ENCODE data around the gene CCND2. TPM values are rescaled to one million over a fixed set of nuclear protein-coding genes. Genes with fewer than 3 reads are reported as not detected.

CCND2 gene
- total RNA-seq, 5 donors from 2014 or later (not counting 1 experiment from before 2014, with no cell fraction given) = 148 to 218 (median 172) TPM

DNA sequence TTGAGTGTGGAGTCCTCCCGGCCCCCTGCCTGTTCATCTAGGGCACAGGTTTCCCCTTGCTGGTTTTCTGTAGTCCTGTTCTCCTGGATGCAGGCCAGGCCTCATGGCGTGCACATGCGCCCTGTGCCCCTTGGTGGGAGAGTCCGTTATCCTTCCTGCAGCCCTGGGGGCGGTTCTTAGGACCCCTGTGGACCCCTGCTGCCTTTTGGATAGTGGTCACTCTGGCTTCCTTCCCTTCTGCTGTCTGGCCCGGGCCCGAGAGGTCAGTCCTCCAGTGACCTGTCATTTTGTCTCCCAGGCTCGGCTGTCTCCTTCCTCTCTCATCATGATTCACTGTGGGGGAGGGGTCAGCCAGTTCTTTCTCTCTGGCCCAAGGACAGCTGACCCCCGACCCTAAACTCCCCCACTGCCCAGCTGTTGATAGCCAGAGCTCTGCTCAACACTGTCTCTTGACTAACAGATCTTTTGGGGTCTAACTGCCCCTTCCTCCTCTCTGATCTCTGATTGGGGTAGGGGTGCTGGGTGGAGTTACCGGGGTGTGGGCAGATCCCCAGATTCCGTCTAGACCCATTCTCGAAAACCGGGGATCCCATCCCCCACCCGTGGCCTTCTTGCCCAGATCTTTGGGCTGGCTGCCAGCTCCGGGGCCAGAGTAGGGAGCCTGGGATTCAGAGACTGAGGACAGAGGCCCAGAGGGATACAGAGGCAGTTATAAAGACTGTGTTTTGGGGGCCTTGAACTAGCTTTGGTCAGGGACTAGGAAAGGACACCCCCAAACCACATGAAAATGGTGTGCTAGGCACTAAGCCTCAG lies 7.0 kb downstream of the CCND2 start:
- Histone ChIP-seq H3K4me3 (ENCODE audit: control insufficient read depth in 1 of 2, extremely low read depth in 1 of 2, low read length in 1 of 2) (no peak overlapping the region), H3K27me3 (replicated peaks in 1 of 2; ENCODE audit: control insufficient read depth in 2 of 2, extremely low read depth in 1 of 2, insufficient read depth in 2 of 2, low read length in 1 of 2) (no peaks in the 10 kb centered on the region), H3K9me3 (no peaks in the 10 kb centered on the region), H3K27ac (ENCODE audit: low read length) (peak overlapping the region; percentile 30), H3K36me3 (ENCODE audit: control insufficient read depth in 2 of 2, extremely low read depth in 1 of 2, insufficient read depth in 1 of 2, low read length in 1 of 2) (peaks cover 36 to 93% of the 10 kb centered on the region in 2 donors), H3K4me1 (ENCODE audit: control insufficient read depth in 1 of 2, extremely low read depth in 1 of 2, insufficient read depth in 2 of 2, low read length in 2 of 2) (peaks cover 26 to 89% of the 10 kb centered on the region in 2 experiments)
- peak overlapping the region in 2 of 3 donors; percentile 17 to 21 for H3K4me3 Mint-ChIP-seq
- ATAC-seq (replicated peaks in 1 of 4) (no peak), DNase-seq (no peak)
- H3K27ac Mint-ChIP-seq = peak overlapping the region; percentile 73 to 74
- CTCF ChIA-PET = interaction anchor here in 1 of 2 donors (0.6 kb wide), 1 partner anchor 415 kb away, joined by 3 read pairs; no protein-coding TSS in a partner anchor
- WGBS (ENCODE audit: insufficient coverage) = 87% methylated on average over 7 of the region's 15 CpGs
- POLR2A ChIA-PET = no interaction called here
- H3K9me3 Mint-ChIP-seq = no peaks in the 10 kb centered on the region
- peaks cover 71% of the 10 kb centered on the region for H3K36me3 Mint-ChIP-seq
- peaks cover 80 to 92% (median 87%) of the 10 kb centered on the region in 3 donors for H3K4me1 Mint-ChIP-seq
- H3K27me3 Mint-ChIP-seq = no peaks in the 10 kb centered on the region

DNA sequence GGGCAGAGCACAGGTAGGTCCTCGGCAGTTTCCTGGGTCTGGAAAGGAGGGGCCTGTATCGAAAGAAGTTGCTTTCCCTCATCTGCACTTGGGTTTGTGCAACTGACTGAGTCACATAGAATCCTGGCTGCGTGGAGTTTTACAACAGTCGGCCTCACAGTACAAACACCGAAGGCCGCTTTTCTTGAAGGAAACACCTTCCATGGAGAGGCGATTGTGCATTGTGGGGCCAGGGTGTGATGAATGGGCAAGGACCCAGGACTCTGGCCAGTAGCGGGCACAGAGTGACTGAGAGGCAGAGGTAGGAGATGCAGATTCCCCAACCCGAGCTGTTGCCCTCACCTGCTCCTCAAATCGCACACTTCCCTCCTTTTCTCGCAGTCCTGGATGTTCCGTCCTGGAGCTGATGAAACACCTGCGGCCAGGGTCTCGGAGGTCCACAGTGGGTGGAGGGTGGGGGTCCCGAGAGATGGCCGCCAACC lies 7.7 kb downstream of the CCND2 start:
- H3K4me3 Mint-ChIP-seq = no peak overlapping the region
- CTCF ChIA-PET = interaction anchor here in 1 of 2 donors (0.6 kb wide), 1 partner anchor 416 kb away, joined by 3 read pairs; no protein-coding TSS in a partner anchor
- H3K27ac ChIP-seq (ENCODE audit: low read length) = no peak overlapping the region

DNA sequence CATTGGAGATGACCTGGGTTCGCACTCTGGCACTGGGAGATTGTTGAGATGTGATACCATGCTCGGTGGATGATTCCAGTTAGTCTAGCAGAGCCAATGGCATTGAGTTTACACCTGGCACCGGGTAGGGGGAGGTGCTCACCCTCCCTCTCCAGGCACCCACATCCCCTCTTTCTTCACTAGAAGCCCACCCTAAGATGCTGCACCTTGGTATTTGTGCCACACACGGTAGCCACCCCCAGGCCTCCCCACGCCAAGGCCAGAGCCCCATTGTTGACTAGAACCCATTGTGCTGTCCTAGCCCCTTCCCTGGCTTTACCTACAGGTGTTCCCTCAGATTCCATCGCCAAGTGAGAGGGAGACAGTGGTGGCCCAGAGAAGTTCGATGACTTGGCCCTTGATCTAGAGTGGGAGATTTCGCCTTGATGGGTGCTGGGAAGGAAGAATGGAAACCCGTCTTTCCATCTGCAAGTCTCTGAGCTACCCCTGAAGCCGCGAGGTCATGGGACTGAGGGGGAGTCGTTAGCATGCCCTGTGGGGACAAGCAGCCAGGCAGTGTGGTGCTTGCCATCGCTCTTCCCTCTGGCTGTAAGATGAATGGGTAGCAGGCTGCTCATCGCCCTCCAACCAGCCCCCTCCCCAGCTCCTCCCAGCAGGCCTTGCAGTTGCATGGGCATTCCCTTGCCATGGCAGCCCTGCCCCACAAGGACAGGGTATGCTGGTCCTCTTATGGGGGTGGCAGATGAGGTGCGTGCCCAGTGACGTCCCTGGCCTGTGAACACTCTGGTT lies 8.7 kb downstream of the CCND2 start:
- Histone ChIP-seq H3K27ac (ENCODE audit: low read length) (no peak overlapping the region), H3K36me3 (ENCODE audit: control insufficient read depth in 2 of 2, extremely low read depth in 1 of 2, insufficient read depth in 1 of 2, low read length in 1 of 2) (peaks cover 39 to 99% of the 10 kb centered on the region in 2 donors), H3K4me1 (ENCODE audit: control insufficient read depth in 1 of 2, extremely low read depth in 1 of 2, insufficient read depth in 2 of 2, low read length in 2 of 2) (peaks cover 22 to 87% of the 10 kb centered on the region in 2 experiments), H3K4me3 (ENCODE audit: control insufficient read depth in 1 of 2, extremely low read depth in 1 of 2, low read length in 1 of 2) (no peak overlapping the region), H3K9me3 (no peaks in the 10 kb centered on the region), H3K27me3 (replicated peaks in 1 of 2; ENCODE audit: control insufficient read depth in 2 of 2, extremely low read depth in 1 of 2, insufficient read depth in 2 of 2, low read length in 1 of 2) (no peaks in the 10 kb centered on the region)
- POLR2A ChIA-PET = no interaction called here
- no peak overlapping the region for H3K4me3 Mint-ChIP-seq
- CTCF ChIA-PET = interaction anchor here in 1 of 2 donors (0.6 kb wide), 1 partner anchor 118 kb away, joined by 3 read pairs; no protein-coding TSS in a partner anchor
- no peaks in the 10 kb centered on the region for H3K27me3 Mint-ChIP-seq
- ATAC-seq (replicated peaks in 1 of 4) = peak in 1 of 4 experiments; percentile 33
- peaks cover 76% of the 10 kb centered on the region for H3K36me3 Mint-ChIP-seq
- H3K9me3 Mint-ChIP-seq = no peaks in the 10 kb centered on the region
- no peak for DNase-seq
- H3K4me1 Mint-ChIP-seq = peaks cover 81 to 92% (median 90%) of the 10 kb centered on the region in 3 donors
- peak overlapping the region; percentile 50 to 60 for H3K27ac Mint-ChIP-seq
- WGBS (ENCODE audit: insufficient coverage) = 87% methylated on average over 7 of the region's 16 CpGs

More for the DNA sequence above, 7.7 kb downstream of the CCND2 start:
- no peak for DNase-seq
- H3K27ac Mint-ChIP-seq = peak overlapping the region in 1 of 2 donors; percentile 73
- H3K4me3 ChIP-seq (ENCODE audit: control insufficient read depth in 1 of 2, extremely low read depth in 1 of 2, low read length in 1 of 2) = no peak overlapping the region
- POLR2A ChIA-PET = no interaction called here
- no peaks in the 10 kb centered on the region for H3K9me3 ChIP-seq
- H3K36me3 Mint-ChIP-seq = peaks cover 75% of the 10 kb centered on the region
- ATAC-seq (replicated peaks in 1 of 4) = no peak
- no peaks in the 10 kb centered on the region for H3K9me3 Mint-ChIP-seq
- peaks cover 36 to 94% of the 10 kb centered on the region in 2 donors for H3K36me3 ChIP-seq (ENCODE audit: control insufficient read depth in 2 of 2, extremely low read depth in 1 of 2, insufficient read depth in 1 of 2, low read length in 1 of 2)
- 85% methylated on average over 8 of the region's 16 CpGs for WGBS (ENCODE audit: insufficient coverage)
- H3K27me3 Mint-ChIP-seq = no peaks in the 10 kb centered on the region
- H3K4me1 Mint-ChIP-seq = peaks cover 81 to 92% (median 88%) of the 10 kb centered on the region in 3 donors
- H3K27me3 ChIP-seq (replicated peaks in 1 of 2; ENCODE audit: control insufficient read depth in 2 of 2, extremely low read depth in 1 of 2, insufficient read depth in 2 of 2, low read length in 1 of 2) = no peaks in the 10 kb centered on the region
- H3K4me1 ChIP-seq (ENCODE audit: control insufficient read depth in 1 of 2, extremely low read depth in 1 of 2, insufficient read depth in 2 of 2, low read length in 2 of 2) = peaks cover 28 to 87% of the 10 kb centered on the region in 2 experiments

DNA sequence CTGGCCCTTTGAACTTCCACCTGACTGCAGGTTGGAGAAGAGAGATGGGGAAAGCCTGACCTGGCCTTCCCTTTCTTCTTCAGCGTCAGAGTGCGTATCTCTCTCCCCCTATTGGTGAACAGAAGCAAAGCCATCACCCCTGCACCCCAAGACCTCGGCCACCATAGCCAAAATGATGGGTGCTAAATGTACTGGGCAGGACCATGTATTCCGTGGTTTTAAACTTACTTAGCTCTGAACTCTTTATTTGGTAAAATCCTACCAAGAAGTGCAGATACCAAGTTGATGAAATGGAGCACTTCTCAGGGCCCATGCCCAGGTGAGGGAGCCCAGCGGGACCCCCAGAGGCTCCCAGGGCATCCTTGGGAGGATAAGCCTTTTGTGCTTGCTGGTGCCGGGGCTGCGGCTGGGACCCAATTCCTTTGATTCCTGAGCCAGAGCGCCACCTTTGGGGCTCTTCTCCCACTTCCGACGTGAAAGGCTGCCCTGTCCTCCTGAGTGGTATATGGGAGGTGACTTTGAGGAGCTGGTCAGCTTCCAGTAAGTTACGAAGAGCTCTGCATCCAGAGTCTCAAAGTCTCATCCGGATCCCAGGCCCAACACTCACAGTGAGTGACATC lies 9.4 kb downstream of the CCND2 start:
- no peaks in the 10 kb centered on the region for H3K9me3 Mint-ChIP-seq
- no peak for DNase-seq

DNA sequence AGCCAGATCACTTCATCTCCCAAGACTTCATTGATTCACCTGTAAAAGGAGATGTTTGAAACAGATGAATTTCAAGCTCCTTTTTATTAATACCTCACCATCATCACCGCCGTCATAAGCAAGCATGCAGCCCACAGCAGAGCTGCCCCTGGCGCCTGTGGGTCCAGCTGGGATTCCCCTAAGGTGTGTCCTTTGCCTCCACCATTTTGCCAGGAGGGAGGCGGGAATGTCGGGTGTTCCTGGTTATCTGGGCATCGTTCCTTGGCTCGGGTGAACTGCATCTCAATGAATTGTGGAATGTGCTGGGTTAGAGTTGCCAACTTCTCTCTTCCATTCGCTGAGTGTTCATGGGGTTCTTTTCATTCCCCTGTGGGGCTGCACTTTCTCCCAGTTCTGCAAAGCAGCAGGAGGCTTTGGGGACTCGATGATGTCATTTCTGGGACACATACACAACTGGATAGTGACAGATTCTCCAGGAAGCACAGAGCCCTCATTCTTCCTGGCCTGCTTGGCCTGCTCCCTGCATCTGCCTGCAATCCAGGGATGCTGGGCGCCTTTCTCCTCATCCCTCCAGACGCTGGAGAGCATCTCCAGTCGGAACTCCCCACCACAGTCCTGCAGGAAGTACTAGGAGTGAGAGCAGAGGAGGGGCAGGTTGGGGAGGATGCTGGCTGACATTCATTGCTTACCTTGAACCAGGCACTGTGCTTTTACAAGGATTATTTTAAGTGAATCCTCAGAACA lies 10.1 kb downstream of the CCND2 start:
- Histone ChIP-seq H3K36me3 (ENCODE audit: control insufficient read depth in 2 of 2, extremely low read depth in 1 of 2, insufficient read depth in 1 of 2, low read length in 1 of 2) (peaks cover 40 to 99% of the 10 kb centered on the region in 2 donors), H3K9me3 (no peaks in the 10 kb centered on the region), H3K27ac (ENCODE audit: low read length) (no peak overlapping the region), H3K4me1 (ENCODE audit: control insufficient read depth in 1 of 2, extremely low read depth in 1 of 2, insufficient read depth in 2 of 2, low read length in 2 of 2) (peaks cover 12 to 84% of the 10 kb centered on the region in 2 experiments), H3K4me3 (ENCODE audit: control insufficient read depth in 1 of 2, extremely low read depth in 1 of 2, low read length in 1 of 2) (no peak overlapping the region), H3K27me3 (replicated peaks in 1 of 2; ENCODE audit: control insufficient read depth in 2 of 2, extremely low read depth in 1 of 2, insufficient read depth in 2 of 2, low read length in 1 of 2) (no peaks in the 10 kb centered on the region)
- Mint-ChIP-seq H3K27ac (peak overlapping the region; percentile 59 to 80), H3K27me3 (no peaks in the 10 kb centered on the region), H3K4me3 (peak overlapping the region in 1 of 3 donors; percentile 22), H3K36me3 (peaks cover 80% of the 10 kb centered on the region), H3K4me1 (peaks cover 84 to 92% (median 90%) of the 10 kb centered on the region in 3 donors), H3K9me3 (no peaks in the 10 kb centered on the region)
- WGBS (ENCODE audit: insufficient coverage) = 90% methylated on average over 6 of the region's 12 CpGs
- no peak for DNase-seq
- ChIA-PET CTCF (interaction anchor here in 1 of 2 donors (0.6 to 0.9 kb wide), 3 partner anchors 16 to 408 kb away, joined by 3 to 6 read pairs (median 3); no protein-coding TSS in a partner anchor), POLR2A (interaction anchor here (0.6 kb wide), 2 partner anchors 68 to 314 kb away, joined by 3 to 4 read pairs; no protein-coding TSS in a partner anchor)
- ATAC-seq (replicated peaks in 1 of 4) = no peak

More for the DNA sequence above, 9.4 kb downstream of the CCND2 start:
- Histone ChIP-seq H3K36me3 (ENCODE audit: control insufficient read depth in 2 of 2, extremely low read depth in 1 of 2, insufficient read depth in 1 of 2, low read length in 1 of 2) (peaks cover 36 to 99% of the 10 kb centered on the region in 2 donors), H3K4me3 (ENCODE audit: control insufficient read depth in 1 of 2, extremely low read depth in 1 of 2, low read length in 1 of 2) (no peak overlapping the region), H3K27me3 (replicated peaks in 1 of 2; ENCODE audit: control insufficient read depth in 2 of 2, extremely low read depth in 1 of 2, insufficient read depth in 2 of 2, low read length in 1 of 2) (no peaks in the 10 kb centered on the region), H3K4me1 (ENCODE audit: control insufficient read depth in 1 of 2, extremely low read depth in 1 of 2, insufficient read depth in 2 of 2, low read length in 2 of 2) (peaks cover 16 to 85% of the 10 kb centered on the region in 2 experiments), H3K27ac (ENCODE audit: low read length) (no peak overlapping the region), H3K9me3 (no peaks in the 10 kb centered on the region)
- POLR2A ChIA-PET = interaction anchor here in 1 of 2 donors (0.6 kb wide), 1 partner anchor 313 kb away, joined by 4 read pairs; no protein-coding TSS in a partner anchor
- Mint-ChIP-seq H3K36me3 (peaks cover 79% of the 10 kb centered on the region), H3K27ac (peak overlapping the region; percentile 60 to 80), H3K4me3 (no peak overlapping the region), H3K4me1 (peaks cover 84 to 92% (median 90%) of the 10 kb centered on the region in 3 donors), H3K27me3 (no peaks in the 10 kb centered on the region)
- CTCF ChIA-PET = interaction anchor here in 1 of 2 donors (0.5 to 0.9 kb wide), 3 partner anchors 25 to 407 kb away, joined by 3 read pairs; no protein-coding TSS in a partner anchor
- WGBS (ENCODE audit: insufficient coverage) = 83% methylated on average over 2 of the region's 12 CpGs
- ATAC-seq (replicated peaks in 1 of 4) = peak in 2 of 4 experiments; percentile 22 to 27

All from T-cell (primary cell).